IMR-90 (cell line): ENCODE data around the gene C11orf65.

Experiments
- CTCF ChIP-seq: conservative IDR thresholded peaks from 2 replicates; pipeline ENCODE4 v1.5.1; 2012; ENCODE audit warnings: mild to moderate bottlenecking, low read depth, low read length, improper control_type of control experiment
- MAZ ChIP-seq: IDR thresholded peaks from 2 replicates; pipeline ENCODE4 v1.6.1; 2012; ENCODE audit warnings: low read depth, mild to moderate bottlenecking, low read length, improper control_type of control experiment, moderate library complexity, borderline replicate concordance

- TF ChIP-seq MAZ (no peak), CTCF (no peak)
Measured at GRCh38 chr11:108431997-108432396, 35.3 kb downstream of the C11orf65 start.
